Measurements from ENCODE around the gene DOP1A.

DNA sequence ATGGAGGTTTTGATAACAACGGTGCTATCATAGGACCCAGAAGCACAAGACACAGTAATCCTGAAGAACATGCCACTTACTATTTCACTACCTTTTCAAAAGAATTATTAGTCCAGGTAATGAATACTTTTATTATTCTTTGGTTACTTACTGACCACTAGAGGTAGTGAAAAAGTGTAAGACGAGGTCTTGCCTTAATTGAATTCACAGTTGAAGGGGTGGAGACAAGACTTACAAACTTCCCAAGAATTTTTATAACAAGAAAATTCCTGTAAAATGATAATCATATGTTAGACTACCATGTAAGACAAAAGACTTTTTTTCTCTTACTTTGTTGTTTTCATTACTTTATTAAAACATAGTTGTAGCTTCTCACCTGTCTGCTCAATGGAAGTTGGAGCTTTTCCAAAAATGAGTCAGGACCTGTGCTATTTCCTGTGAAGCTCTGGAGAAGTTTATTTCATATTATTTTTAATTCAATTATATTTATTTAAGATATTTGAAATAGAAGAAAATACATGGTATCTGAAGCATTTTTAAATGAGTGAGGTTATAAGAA lies 52.4 kb downstream of the DOP1A start:
- TF ChIP-seq, protein P1, sequence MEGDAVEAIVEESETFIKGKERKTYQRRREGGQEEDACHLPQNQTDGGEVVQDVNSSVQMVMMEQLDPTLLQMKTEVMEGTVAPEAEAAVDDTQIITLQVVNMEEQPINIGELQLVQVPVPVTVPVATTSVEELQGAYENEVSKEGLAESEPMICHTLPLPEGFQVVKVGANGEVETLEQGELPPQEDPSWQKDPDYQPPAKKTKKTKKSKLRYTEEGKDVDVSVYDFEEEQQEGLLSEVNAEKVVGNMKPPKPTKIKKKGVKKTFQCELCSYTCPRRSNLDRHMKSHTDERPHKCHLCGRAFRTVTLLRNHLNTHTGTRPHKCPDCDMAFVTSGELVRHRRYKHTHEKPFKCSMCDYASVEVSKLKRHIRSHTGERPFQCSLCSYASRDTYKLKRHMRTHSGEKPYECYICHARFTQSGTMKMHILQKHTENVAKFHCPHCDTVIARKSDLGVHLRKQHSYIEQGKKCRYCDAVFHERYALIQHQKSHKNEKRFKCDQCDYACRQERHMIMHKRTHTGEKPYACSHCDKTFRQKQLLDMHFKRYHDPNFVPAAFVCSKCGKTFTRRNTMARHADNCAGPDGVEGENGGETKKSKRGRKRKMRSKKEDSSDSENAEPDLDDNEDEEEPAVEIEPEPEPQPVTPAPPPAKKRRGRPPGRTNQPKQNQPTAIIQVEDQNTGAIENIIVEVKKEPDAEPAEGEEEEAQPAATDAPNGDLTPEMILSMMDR (conservative IDR thresholded peaks at IDR 0.05; ENCODE audit: low read depth, low read length), result no peak
- TF ChIP-seq NFE2L2 (IDR thresholded peaks at IDR 0.05; ENCODE audit: low read depth, low read length), result no peak

All from IMR-90 (cell line).